HepG2 (cell line): ENCODE data around the gene ANXA3. TPM values are rescaled to one million over a fixed set of nuclear protein-coding genes. Genes with fewer than 3 reads are reported as not detected.

ENCODE experiments used
- ATAC-seq: fragments of 200-7000 bp; cut with Tn5 transposase; 3 replicates; pipeline ENCODE4 v1.9.1; 2020; ENCODE audit warnings: mild to moderate bottlenecking, moderate library complexity
- BruUV-seq: library from RNA; stranded (reverse); fragments of 400-500 nt; replicated peaks from 2 replicates; lab custom pipeline; 2021; lab: Mats Ljungman, UMichigan
- CTCF ChIA-PET: fragments of 300-600 bp; formaldehyde crosslinking; extraction: SDS; loops from one replicate; lab custom pipeline; 2021; ENCODE audit warnings: low total read pairs, inconsistent platforms, low intra/inter-chr PET ratio; lab: Yijun Ruan, JAX
- POLR2A ChIA-PET: fragments of 350-600 bp; sonication (Branson Sonifier 250); formaldehyde crosslinking; loops from one replicate; lab custom pipeline; 2020; ENCODE audit warnings: antibody characterized with exemption, inconsistent platforms; lab: Yijun Ruan, JAX
- DNase-seq: peaks from one replicate; pipeline ENCODE4 v3.0.0-alpha.2; 2015; ENCODE audit warnings: low spot score
- FAIRE-seq: peaks from 3 replicates; lab custom pipeline; 2011; peaks lifted over from hg19 to GRCh38; lab: Jason Lieb, UNC
- H2AFZ ChIP-seq: one replicate; pipeline ENCODE4 v1.6.1; 2011; ENCODE audit warnings: low read length, inconsistent platforms
- H3K27ac ChIP-seq: fragments of 300-600 bp; 3 replicates; pipeline ENCODE4 v1.8.0; 2011; ENCODE audit warnings: mixed run types, mild to moderate bottlenecking, mixed read lengths, low read length, inconsistent platforms; ENCODE audit not compliant: insufficient read depth; ENCODE audit errors: extremely low read length
- H3K27me3 ChIP-seq, 2 experiments: fragments of 200-600 bp in 1 of 2; 2 replicates in 1 of 2; 3 replicates in 1 of 2; pipeline versions ENCODE4 v1.6.0 to v1.8.0; 2011; ENCODE audit warnings: low read length in 2 of 2, mild to moderate bottlenecking in 2 of 2, moderate library complexity in 2 of 2, inconsistent platforms in 1 of 2; ENCODE audit not compliant: insufficient read depth in 2 of 2, control insufficient read depth in 1 of 2
- H3K36me3 ChIP-seq, 2 experiments: fragments of 200-600 bp in 1 of 2; replicated peaks in 1 of 2; 2 replicates in 1 of 2; 3 replicates in 1 of 2; pipeline versions ENCODE4 v1.5.1 to v1.8.0; 2011; ENCODE audit warnings: low read length in 2 of 2, inconsistent platforms in 1 of 2; ENCODE audit not compliant: insufficient read depth in 2 of 2, control insufficient read depth in 1 of 2
- H3K4me1 ChIP-seq: 2 replicates; pipeline ENCODE4 v1.5.1; 2012; ENCODE audit warnings: low read length, inconsistent platforms; ENCODE audit not compliant: insufficient read depth
- H3K4me2 ChIP-seq: 2 replicates; pipeline ENCODE4 v1.6.0; 2011; ENCODE audit warnings: low read depth, low read length, inconsistent platforms
- H3K4me3 ChIP-seq, 3 experiments: fragments of 200-600 bp in 1 of 3; sonication (generic), shearing (Covaris generic) in 1 of 3; replicated peaks in 1 of 3; 2 replicates each; pipeline ENCODE4 v1.5.1; 2011 to 2016; ENCODE audit warnings: low read length in 3 of 3, inconsistent platforms in 2 of 3, low read depth in 2 of 3, mild to moderate bottlenecking in 2 of 3, control low read depth in 1 of 3, mixed read lengths in 1 of 3; ENCODE audit not compliant: insufficient read depth in 1 of 3
- H3K79me2 ChIP-seq: one replicate; pipeline ENCODE4 v1.6.1; 2011; ENCODE audit warnings: low read length, inconsistent platforms; ENCODE audit not compliant: insufficient read depth
- H3K9ac ChIP-seq: 2 replicates; pipeline ENCODE4 v1.6.0; 2011; ENCODE audit warnings: mild to moderate bottlenecking, low read depth, low read length, inconsistent platforms; ENCODE audit not compliant: insufficient read depth
- H3K9me3 ChIP-seq: 2 replicates; pipeline ENCODE4 v1.5.1; 2012; ENCODE audit warnings: mild to moderate bottlenecking, low read length
- H4K20me1 ChIP-seq: 2 replicates; pipeline ENCODE4 v1.6.0; 2011; ENCODE audit warnings: inconsistent platforms, mild to moderate bottlenecking, low read length, moderate library complexity; ENCODE audit not compliant: insufficient read depth
- DNMT1 ChIP-seq: sonication (generic); formaldehyde crosslinking; IDR thresholded peaks from 2 replicates; pipeline ENCODE4 v1.5.1; 2020; ENCODE audit warnings: mild to moderate bottlenecking, missing genetic modification reagents
- PRMT3 ChIP-seq: sonication (generic); formaldehyde crosslinking; IDR thresholded peaks from 2 replicates; pipeline ENCODE4 v1.8.1; 2022; ENCODE audit warnings: low read depth, mild to moderate bottlenecking, moderate library complexity, missing genetic modification reagents, borderline replicate concordance
- TARDBP ChIP-seq: sonication (generic); formaldehyde crosslinking; IDR thresholded peaks from 2 replicates; pipeline ENCODE4 v1.8.0; 2022; ENCODE audit warnings: mild to moderate bottlenecking, missing genetic modification reagents
- UBTF ChIP-seq: sonication (generic); formaldehyde crosslinking; IDR thresholded peaks from 2 replicates; pipeline ENCODE4 v1.4.0; 2020; ENCODE audit warnings: mild to moderate bottlenecking, missing genetic modification reagents
- ZBTB2 ChIP-seq: sonication (generic); formaldehyde crosslinking; IDR thresholded peaks from 2 replicates; pipeline ENCODE4 v1.8.0; 2022; ENCODE audit warnings: low read depth, missing genetic modification reagents
- ZFP91 ChIP-seq: sonication (generic); formaldehyde crosslinking; IDR thresholded peaks from 2 replicates; pipeline ENCODE4 v1.9.0; 2022; ENCODE audit warnings: missing genetic modification reagents, mild to moderate bottlenecking, borderline replicate concordance
- ZNF225 ChIP-seq: sonication (generic); formaldehyde crosslinking; IDR thresholded peaks from 2 replicates; pipeline ENCODE4 v1.4.0; 2020; ENCODE audit warnings: mild to moderate bottlenecking, missing genetic modification reagents
- ZNF326 ChIP-seq: sonication (generic); formaldehyde crosslinking; IDR thresholded peaks from 2 replicates; pipeline ENCODE4 v1.4.0; 2020; ENCODE audit warnings: missing genetic modification reagents, borderline replicate concordance
- ZNF792 ChIP-seq: IDR thresholded peaks from 2 replicates; pipeline ENCODE4 v1.6.1; 2016
- ZUFSP ChIP-seq: sonication (generic); formaldehyde crosslinking; IDR thresholded peaks from 2 replicates; pipeline ENCODE4 v1.9.0; 2021; ENCODE audit warnings: missing genetic modification reagents, mild to moderate bottlenecking, borderline replicate concordance
- WGBS: methylation state at CpG from one replicate; pipeline ENCODE4 v1.1.6; 2017; ENCODE audit warnings: low lambda C conversion rate; 5-methylcytosine and 5-hydroxymethylcytosine counted together
- in situ Hi-C: cut with HindIII; loops from 2 replicates; pipeline ENCODE4 v1.10.0; 2017; ENCODE audit warnings: low pct_unique_long_range_greater_than_20kb; ENCODE audit not compliant: extremely low pct_ligation_motif_present
- intact Hi-C: fragments of 100-400 bp; cut with micrococcal nuclease; formaldehyde crosslinking; loops from one replicate; pipeline ENCODE4 v1.10.0; 2022; ENCODE audit not compliant: unreplicated experiment
- polyA plus RNA-seq, 8 experiments: library from polyadenylated mRNA; depleted of rRNA in 3 of 8; stranded (reverse) in 7 of 8; unstranded in 1 of 8; fragments of >200 nt; fragmentation: Illumina TruSeq in 4 of 8; extraction: Trizol in 4 of 8; gene quantifications; 2 replicates each; pipeline versions ENCODE4 v1.2.1 to v1.2.3, GENCODE V29; 2011 to 2016; ENCODE audit warnings: low read depth in 4 of 8, missing spikeins in 1 of 8, mixed read lengths in 1 of 8; ENCODE audit not compliant: insufficient read depth in 1 of 8
- total RNA-seq, 5 experiments: library from RNA; depleted of rRNA; stranded (reverse); fragments of >200 nt; fragmentation: Illumina TruSeq; extraction: Trizol; gene quantifications; 2 replicates each; pipeline ENCODE4 v1.2.3, GENCODE V29; 2016; ENCODE audit warnings: low read depth in 1 of 5

Gene ANXA3
- total and polyA plus RNA-seq, 2 of the 13 experiments (the other 11 are each of a cell fraction or from before 2014, with no cell fraction given): 6.5 to 6.9 TPM

- no peak for DNase-seq
- intact Hi-C loops (no loop called here), in situ Hi-C loops (loop anchor here (10.0 kb wide), 1 partner anchor 569 kb away; no protein-coding TSS in a partner anchor)
- no peak for TF ChIP-seq ZNF225 (CRISPR knock-in tag)
- TF ChIP-seq ZNF326: no peak
- no peak for TF ChIP-seq ZNF792 (CRISPR knock-in tag)
- TF ChIP-seq DNMT1 (CRISPR knock-in tag): no peak
- no peak for TF ChIP-seq PRMT3 (CRISPR knock-in tag)
- TF ChIP-seq TARDBP (CRISPR knock-in tag): no peak
- TF ChIP-seq ZUFSP (CRISPR knock-in tag): no peak
- TF ChIP-seq UBTF (CRISPR knock-in tag): no peak
- no peak for TF ChIP-seq ZFP91 (CRISPR knock-in tag)
- no peak for TF ChIP-seq ZBTB2 (CRISPR knock-in tag)
- H3K27ac ChIP-seq: no peak overlapping the region
- H3K79me2 ChIP-seq: no peaks in the 10 kb centered on the region
- BruUV-seq: no TSS peak
- H3K27me3 ChIP-seq: no peaks in the 10 kb centered on the region
- H4K20me1 ChIP-seq: no peaks in the 10 kb centered on the region
- FAIRE-seq: no peak
- no peaks in the 10 kb centered on the region for H3K4me1 ChIP-seq
- ChIA-PET POLR2A (no interaction called here), CTCF (no interaction called here)
- no peak overlapping the region for H3K4me2 ChIP-seq
- H3K36me3 ChIP-seq: peaks cover 20 to 68% of the 10 kb centered on the region in 2 experiments
- no peak for ATAC-seq
- H3K9ac ChIP-seq: no peak overlapping the region
- H3K4me3 ChIP-seq: no peak overlapping the region
- 92% methylated on average over 1 of the region's 1 CpG for WGBS
- no peak overlapping the region for H2AFZ ChIP-seq
- no peaks in the 10 kb centered on the region for H3K9me3 ChIP-seq
Measured at GRCh38 chr4:78524009-78524408, 27.6 kb upstream of the ANXA3 start.
